ENCODE results near the gene PLXNA2.

The PLXNA2 gene

DNA sequence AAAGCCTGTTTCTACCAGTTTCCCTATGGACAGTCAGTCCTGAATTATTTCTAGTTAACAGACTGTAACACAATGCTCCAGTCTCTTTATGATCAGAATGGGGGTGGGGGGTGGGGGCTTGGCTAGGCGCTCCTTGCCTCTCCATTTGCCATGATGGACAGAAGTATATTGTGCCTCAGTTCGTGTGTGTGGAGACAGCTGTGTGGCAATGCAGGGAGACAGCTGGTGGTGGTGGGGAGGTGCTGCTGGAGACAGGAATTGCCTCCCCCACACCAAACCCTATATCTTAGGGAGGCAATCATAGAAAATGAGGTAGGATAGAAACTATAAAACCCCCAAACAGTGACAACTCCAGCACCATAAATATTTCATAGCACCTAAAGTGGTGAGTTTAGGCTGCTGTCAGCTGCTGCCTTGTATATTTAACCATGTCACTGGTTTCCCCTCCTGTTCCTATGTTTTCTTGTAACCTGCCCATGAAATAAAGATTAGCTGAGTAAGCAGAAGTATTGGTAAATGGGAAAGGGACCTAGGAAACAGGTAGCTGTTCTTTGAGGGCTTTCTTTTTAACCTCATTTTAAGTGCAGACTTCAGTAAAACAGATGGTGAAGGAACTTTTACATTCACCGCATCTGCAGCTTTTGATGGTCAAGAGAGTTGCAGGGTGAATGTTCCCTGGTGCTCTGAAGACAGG is 3.4 kb downstream of the PLXNA2 start:
- no peak for DNase-seq (ENCODE audit: low read depth in 2 of 2)

DNA sequence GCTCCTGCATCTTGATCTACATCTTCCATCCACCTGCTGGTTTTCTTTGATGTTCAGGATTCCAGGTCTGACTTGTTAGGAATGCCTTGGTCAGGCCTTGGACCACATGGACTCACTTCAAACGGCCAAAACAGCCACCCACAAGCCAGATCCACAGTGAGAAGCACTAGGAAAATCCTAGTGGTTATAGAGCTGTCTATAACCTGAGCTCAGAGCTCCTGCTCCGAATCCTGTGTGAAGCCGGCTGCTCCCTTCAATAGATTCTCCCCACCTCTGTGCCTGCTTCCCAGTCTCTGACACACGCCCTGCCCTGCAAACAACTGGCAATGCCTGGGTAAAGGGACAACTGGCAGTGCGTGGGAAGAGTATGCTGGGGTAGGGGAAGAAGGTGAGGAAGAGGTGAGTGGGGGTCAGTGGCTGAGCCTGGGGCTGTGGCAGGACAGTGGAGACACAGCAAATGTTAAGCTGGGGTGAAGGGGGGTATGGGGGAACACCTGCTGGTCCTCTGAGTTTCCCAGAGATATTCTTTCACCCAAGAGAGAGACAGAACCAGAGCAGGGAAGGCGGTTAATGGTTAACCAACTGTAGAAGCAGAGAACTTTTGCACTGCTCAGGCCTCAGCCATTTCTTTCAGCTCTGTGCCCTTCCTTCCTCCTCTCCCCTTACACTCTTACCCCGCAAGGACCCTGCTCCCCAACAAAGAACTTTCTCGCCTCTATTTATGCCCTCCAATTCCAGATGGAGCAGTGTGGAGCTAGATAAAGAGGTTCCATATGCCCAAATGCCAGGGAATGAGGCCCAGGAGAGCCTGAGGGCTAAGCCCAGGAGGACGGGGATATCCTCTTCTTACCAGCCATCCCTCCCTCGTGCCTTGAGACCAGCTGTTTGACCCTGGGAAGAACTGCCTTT is 4.5 kb downstream of the PLXNA2 start:
- no peak for DNase-seq (ENCODE audit: low read depth in 2 of 2)

- DNase-seq (ENCODE audit: low read depth in 2 of 2) = no peak
These were observed 5.3 kb downstream of the PLXNA2 start for GRCh38 chr1:208238710-208239472.

DNA sequence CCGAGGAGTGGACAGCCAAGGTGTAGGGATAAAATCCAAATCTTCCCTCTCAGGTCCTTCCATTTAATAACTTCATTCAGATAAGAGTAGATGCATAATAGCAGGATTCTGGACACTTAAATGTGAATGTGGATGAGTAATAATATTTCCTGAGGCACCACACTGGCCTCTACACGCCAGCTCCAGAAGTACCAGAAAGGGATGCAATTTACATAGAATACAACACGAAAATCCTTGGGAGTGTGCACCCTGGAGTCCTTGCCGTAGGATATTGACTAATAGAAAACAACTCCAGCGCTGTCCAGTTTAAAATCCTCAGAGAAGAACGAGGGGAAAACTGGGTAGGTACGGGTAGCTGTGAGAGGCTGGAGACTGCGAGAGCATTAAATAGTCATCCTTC is 6.9 kb downstream of the PLXNA2 start:
- no peak for DNase-seq (ENCODE audit: low read depth in 2 of 2)

- no peak for DNase-seq (ENCODE audit: low read depth in 2 of 2)
These were observed 8.0 kb downstream of the PLXNA2 start for GRCh38 chr1:208235982-208236761.

GRCh38 chr1:208235356-208235981 is 8.7 kb downstream of the PLXNA2 start:
- DNase-seq (ENCODE audit: low read depth in 2 of 2) = no peak

DNA sequence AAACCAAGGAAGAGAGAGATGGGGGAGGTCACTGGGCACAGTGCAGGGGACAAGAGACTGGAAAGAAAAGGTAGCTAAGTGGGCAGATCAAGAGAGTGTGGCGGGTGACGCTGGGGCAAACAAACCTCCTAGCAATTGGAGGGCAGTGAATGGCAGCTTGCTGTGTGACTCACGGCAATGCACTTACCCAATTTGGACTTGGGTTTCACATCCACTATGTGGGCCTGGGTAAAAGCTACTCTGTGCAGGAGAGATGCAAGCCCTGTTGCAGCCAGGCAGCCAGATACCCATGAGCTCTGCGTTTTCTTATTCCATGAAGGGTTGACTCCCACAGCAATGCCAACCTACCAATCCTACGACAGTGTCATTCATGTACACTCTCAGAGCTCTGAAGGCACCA is 9.5 kb downstream of the PLXNA2 start:
- DNase-seq (ENCODE audit: low read depth in 2 of 2) = no peak

DNA sequence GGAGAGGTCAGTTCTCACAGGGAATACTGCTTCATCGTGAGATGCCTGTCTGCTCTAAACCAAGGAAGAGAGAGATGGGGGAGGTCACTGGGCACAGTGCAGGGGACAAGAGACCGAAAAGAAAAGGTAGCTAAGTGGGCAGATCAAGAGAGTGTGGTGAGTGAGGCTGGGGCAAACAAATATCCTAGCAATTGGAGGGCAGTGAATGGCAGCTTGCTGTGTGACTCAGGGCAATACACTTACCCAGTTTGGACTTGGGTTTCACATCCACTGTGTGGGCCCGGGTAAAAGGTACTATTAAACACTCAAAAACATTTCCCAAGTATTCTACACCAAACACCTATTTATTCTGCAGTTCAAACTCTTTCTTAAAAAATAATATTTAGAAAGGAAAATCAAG is 10.2 kb downstream of the PLXNA2 start:
- DNase-seq (ENCODE audit: low read depth in 2 of 2) = no peak

DNA sequence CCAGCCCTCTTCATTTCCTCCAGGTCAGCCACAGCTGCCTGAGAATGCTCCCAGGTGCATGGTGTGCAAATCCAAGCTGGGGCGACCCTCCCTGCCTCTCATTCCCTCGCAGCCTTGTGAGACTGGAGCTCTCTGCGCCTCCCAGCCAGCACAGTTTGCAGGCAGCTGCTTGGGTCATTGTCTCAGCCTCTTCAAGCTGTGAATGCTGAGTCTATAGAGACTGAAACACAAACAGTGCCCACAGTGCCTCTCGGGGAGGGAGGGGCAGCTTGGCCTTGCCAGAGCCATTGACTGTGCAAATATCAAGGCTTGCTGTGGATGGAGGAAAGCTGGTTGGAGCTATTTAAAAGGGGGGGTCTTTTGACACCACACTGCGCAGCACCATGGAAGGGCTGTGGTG is 10.6 kb downstream of the PLXNA2 start:
- no peak for DNase-seq (ENCODE audit: low read depth in 2 of 2)

DNA sequence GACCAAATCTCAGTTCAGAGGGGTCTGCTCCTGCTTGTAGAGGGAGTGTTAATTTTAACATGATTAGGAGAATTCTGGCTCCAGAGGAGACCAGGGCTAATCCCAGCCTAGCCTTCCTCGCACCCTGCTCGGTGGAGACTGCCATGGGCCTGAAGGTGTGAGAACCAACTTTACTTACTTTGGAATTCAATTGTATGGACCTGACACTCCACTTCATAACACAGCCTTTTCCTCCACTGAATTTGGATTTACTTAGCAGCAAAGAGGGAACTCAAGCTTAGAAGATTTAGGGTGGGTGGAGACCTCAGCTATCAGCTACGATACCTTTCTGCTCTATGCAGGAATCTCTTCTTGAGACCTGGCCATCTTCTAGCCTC is 11.5 kb downstream of the PLXNA2 start:
- no peak for DNase-seq (ENCODE audit: low read depth in 2 of 2)

DNA sequence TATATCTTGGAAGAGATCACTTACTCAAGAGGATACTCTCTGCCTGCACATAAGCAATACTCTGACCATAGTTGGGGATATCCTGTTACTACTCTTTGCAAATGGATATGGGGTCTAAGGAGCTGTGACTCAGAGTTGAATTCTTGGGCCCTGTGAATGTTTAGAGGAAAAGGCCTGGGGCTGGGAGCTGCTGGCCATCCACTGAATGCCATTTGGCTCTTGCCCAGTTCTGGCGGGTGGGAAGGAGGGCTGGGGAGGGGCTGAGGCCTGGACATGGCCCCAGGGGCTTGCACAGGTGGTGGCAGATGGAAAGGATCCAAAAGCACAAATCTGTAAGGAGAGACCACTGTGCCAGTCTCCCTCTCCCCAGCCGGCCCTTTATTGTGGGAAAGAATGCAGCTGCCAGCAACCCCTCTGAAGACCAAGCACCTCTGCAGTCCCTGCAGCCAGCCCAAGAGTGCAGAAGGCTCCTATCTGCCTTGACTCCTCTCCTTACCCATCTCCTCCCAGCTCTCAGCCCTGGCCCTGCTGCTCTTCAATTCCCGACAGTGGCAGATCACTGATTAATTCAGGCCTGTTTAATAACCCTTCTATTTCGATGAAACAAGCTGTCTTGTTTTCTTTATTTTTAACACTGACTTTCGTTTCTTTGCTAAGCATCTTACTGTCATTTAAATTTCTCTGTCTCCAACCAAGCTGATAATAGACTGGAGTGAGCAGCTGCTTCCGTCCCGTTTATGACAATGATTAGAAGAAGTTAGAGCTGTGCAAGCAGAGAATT is 12.1 kb downstream of the PLXNA2 start:
- DNase-seq (ENCODE audit: low read depth in 2 of 2) = no peak

GRCh38 chr1:208230668-208231529 is 13.3 kb downstream of the PLXNA2 start:
- no peak for DNase-seq (ENCODE audit: low read depth in 2 of 2)

DNA sequence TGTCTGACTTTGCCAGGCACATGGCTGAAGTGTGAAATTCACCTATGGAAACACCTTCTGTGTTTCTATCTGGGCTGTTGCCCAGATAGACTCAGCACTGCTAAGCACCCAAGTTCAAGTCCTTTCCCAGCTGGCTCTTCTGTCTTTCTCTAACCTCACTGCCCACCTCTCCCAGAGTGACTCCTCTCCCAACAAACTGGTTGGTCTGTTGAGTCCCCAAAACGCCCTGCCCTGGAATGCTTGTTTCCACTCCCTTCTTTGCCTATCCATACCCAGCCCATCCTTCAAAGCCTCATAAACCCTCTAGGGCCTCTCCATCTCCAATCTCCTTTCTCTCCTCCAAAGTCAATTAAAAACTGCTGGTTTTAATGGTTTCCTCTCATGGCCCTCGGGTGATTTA is 15.6 kb downstream of the PLXNA2 start:
- no peak for DNase-seq (ENCODE audit: low read depth in 2 of 2)

DNA sequence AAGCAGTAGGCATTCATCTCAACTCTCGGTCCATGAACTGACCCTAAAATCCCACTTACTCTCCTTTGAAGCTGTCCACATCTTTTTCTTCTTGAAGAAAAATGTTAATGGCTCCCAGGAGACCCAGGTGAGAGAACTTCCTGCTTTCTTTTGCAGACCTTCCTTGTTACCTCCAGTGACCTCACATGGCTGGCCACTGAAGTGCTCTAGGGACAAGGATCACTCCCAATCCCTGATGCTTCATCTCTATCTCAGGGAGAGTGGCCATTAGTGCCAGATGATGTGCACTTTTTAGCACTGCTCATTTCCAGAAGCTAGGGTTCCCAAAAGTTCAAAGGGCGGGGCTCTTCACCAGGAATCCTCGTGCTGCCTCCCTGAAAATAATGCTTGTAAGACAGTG is 16.2 kb downstream of the PLXNA2 start:
- DNase-seq (ENCODE audit: low read depth in 2 of 2) = no peak

DNA sequence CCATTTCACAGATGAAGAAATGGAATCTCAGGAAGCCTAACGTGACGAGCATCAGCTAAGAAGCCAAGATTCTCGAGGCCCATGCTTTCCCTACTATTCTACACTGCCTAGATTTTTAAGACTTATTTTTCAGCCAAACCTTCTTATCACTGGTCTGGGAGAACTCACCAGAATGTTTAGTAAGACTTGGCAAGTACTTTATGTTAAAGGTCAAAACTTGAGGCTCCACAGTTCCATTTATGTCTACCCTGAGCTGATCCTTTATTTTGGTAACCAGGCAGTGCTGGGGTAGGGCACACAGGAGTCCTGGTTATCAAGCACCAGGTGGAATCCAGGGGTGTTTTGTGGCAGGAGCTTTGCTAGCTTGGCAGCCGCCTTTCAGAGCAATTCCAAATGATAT is 16.8 kb downstream of the PLXNA2 start:
- DNase-seq (ENCODE audit: low read depth in 2 of 2) = no peak

- DNase-seq (ENCODE audit: low read depth in 2 of 2) = no peak
These were observed 17.9 kb downstream of the PLXNA2 start for GRCh38 chr1:208225954-208226937.

- no peak for DNase-seq (ENCODE audit: low read depth in 2 of 2)
These were observed 19.9 kb downstream of the PLXNA2 start for GRCh38 chr1:208224192-208224713.

DNA sequence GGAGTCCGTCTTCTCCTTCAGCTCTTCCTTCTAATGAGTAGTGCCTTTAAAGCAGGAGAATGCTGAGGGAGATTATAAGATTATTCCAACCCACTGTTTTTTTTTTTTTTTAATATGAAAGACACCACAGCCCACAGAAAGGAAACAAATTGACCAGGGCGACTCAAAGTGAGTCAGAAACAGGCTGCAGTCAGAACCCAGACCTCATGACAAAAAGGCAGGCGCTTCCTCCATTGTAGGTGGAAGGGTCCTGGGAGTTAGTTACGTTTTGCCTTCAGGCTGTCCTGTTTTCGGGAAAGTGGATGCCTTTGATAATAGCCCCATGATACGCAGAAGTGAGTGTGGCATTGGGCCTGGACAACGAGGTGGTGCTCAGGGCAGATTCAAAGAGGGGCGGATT is 21.0 kb downstream of the PLXNA2 start:
- no peak for DNase-seq (ENCODE audit: low read depth in 2 of 2)

All from stimulated activated CD8-positive, alpha-beta memory T cell treated with anti-CD3 and anti-CD28 coated beads, Interleukin-2, amount 100 ng/mL, for 48 hours (primary cell).